GM23248 (cell line): Measurements from ENCODE around the gene LPP.

Source experiments
- EZH2 ChIP-seq: fragments of 200-600 bp; sonication (generic); IDR thresholded peaks from 2 replicates; pipeline ENCODE4 v1.6.1; 2018; ENCODE audit warnings: antibody characterized with exemption, mild to moderate bottlenecking; ENCODE audit not compliant: insufficient read depth, poor library complexity, severe bottlenecking
- EZH2phosphoT487 ChIP-seq: fragments of 200-600 bp; sonication (generic); IDR thresholded peaks from 2 replicates; pipeline ENCODE4 v1.6.1; 2018; ENCODE audit warnings: antibody characterized with exemption, moderate library complexity, mild to moderate bottlenecking, low read depth; ENCODE audit not compliant: insufficient read depth

DNA sequence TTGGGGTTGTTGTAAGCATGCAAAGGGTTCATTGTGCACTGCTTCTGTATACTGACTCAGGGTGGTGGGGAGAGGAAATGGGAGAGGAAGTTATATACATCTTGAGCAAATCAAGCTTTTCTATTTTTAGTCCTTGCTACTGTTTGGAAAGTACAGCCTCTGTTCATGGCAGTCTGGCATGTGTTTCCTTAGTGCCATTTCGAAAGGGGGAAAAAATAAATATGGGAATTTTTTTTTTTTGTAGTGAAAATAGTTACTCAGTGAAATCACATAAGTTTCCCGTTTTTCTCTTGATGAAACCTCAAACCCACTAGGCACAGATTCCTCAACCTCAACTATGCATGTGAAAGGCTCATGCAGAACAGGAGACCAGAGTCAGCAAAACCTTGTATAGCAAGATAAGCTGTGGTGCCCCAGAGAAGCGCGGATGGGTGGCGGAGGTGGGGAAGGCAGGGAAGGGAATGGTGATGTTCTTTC lies 353.3 kb downstream of the LPP start:
- 0 out of 2 replicates have a peak, but pooled peaks have one; percentile 63 for TF ChIP-seq EZH2phosphoT487
- no peak for TF ChIP-seq EZH2
